Progenitor cell of endocrine pancreas (in vitro differentiated cells): Measurements from ENCODE around the gene MAGI1. TPM values are rescaled to one million over a fixed set of nuclear protein-coding genes. Genes with fewer than 3 reads are reported as not detected.

Source experiments
- DNase-seq: peaks from one replicate; pipeline ENCODE4 v3.0.0; 2021; ENCODE audit warnings: low spot score; ENCODE audit not compliant: unreplicated experiment
- H3K27ac Mint-ChIP-seq: 2 replicates; pipeline ENCODE4 v1.8.0; 2021; ENCODE audit warnings: mild to moderate bottlenecking, moderate library complexity, mixed read lengths
- H3K27me3 Mint-ChIP-seq: 2 replicates; pipeline ENCODE4 v1.8.0; 2021; ENCODE audit warnings: mixed read lengths
- H3K36me3 Mint-ChIP-seq: 2 replicates; pipeline ENCODE4 v1.8.0; 2022; ENCODE audit warnings: mixed read lengths; ENCODE audit not compliant: insufficient read depth
- H3K4me1 Mint-ChIP-seq: 2 replicates; pipeline ENCODE4 v1.8.0; 2021; ENCODE audit warnings: low read depth, mixed read lengths
- H3K4me3 Mint-ChIP-seq: 2 replicates; pipeline ENCODE4 v1.8.0; 2021; ENCODE audit warnings: low read depth, mild to moderate bottlenecking, moderate library complexity, mixed read lengths
- H3K9me3 Mint-ChIP-seq: 2 replicates; pipeline ENCODE4 v1.8.0; 2021; ENCODE audit warnings: low read depth, mixed read lengths
- CTCF ChIP-seq: fragments of 200-600 bp; sonication (generic); IDR thresholded peaks from one replicate; pipeline ENCODE4 v1.5.0; 2021; ENCODE audit warnings: antibody characterized with exemption, mild to moderate bottlenecking; ENCODE audit not compliant: unreplicated experiment
- total RNA-seq: library from RNA; stranded (reverse); gene quantifications from 2 replicates; pipeline ENCODE4 v1.2.1, GENCODE V29; 2021

The MAGI1 gene
- total RNA-seq, 1 donor from 2014 or later: 142 TPM

- TF ChIP-seq CTCF: no peak
- no peak for DNase-seq
- no peaks in the 10 kb centered on the region for H3K27me3 Mint-ChIP-seq
- peaks cover 34% of the 10 kb centered on the region for H3K4me1 Mint-ChIP-seq
- no peaks in the 10 kb centered on the region for H3K36me3 Mint-ChIP-seq
- peak overlapping the region; percentile 65 for H3K4me3 Mint-ChIP-seq
- H3K27ac Mint-ChIP-seq: peak overlapping the region; percentile 97
- no peaks in the 10 kb centered on the region for H3K9me3 Mint-ChIP-seq
These were observed 442.8 kb downstream of the MAGI1 start for GRCh38 chr3:65596029-65596300.

DNA sequence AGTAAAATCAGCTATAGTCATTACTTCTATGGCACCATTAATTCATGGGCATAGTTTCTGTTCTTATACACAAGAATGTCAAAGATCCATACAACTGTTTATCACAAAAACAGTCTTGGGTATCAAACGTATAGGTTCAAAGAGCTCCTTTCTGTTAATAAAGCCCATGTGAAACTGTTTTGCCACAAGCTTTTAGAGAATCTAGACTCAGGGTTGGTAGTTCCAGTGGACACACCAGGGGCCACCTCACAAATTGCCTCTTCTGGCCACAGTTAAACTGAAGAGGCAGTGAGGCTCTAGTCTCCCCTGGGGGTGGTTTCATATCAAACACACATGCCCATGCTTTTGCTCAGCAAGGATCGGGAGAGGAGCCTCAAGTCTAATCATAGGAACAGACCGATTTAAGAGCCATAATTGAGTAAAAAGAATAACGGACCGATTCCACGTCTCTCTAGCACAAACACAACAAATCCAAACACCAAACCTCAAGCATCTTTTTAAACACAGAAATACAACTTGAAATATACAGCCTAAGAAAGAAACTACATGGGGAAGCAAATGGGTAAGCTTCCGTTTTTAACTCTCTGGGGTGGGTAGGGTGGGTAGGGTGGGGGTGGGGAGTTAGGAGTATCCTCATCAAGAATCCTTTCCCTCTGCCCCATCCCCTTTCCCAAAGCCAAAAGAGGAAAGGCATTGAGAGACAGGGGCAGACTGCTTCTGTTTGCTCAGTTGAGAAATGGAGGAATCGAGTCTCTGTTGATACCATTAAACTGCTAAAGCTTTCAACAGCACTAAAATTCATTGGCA is 443.3 kb downstream of the MAGI1 start:
- TF ChIP-seq CTCF: no peak
- no peaks in the 10 kb centered on the region for H3K36me3 Mint-ChIP-seq
- H3K27ac Mint-ChIP-seq: no peak overlapping the region
- peaks cover 34% of the 10 kb centered on the region for H3K4me1 Mint-ChIP-seq
- no peaks in the 10 kb centered on the region for H3K9me3 Mint-ChIP-seq
- no peaks in the 10 kb centered on the region for H3K27me3 Mint-ChIP-seq
- H3K4me3 Mint-ChIP-seq: peak overlapping the region; percentile 49
- DNase-seq: no peak

DNA sequence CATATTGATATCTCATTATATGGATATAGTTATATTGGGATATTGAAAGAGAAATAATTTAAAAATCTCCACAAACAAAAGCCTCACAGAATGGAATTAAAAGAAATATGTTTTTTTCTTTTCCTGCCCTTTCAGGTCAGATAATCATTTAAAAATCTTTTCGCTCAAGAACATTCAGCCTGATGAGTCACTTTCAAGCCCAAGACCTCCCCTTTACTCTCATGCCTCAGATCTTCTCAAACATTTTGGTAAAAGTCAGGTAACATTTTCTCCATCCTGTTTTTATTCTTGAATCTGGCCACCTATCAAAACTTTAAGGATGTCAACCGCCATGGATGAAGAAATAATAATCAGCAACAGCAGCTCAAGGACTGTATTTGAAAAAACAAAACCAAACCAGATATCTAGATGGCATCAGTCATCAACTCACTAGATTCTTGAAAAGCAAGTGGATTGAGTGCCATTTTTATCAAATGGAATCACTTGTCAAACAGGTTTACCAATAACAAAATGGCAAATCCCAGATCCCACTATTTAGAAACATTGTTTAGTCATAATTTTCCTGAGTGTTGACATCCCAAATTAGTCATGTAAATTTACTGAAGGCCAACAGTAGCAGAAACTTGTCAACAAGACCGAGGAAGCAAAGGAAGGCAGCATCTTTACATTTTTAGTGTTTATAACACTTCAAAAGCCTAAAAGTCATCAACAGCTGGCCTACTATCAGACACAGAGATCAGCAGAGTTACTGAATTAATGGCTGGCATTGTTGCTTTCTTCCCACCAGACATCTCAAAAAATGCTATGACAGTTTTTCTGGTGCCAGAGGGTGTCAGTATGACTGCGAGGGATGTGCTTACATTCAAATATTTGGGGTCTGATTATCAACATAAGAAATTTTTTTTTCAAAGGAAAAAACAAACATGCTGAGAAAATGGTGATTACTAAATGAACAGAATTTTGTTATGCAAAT is 444.7 kb downstream of the MAGI1 start:
- Mint-ChIP-seq H3K4me1 (peaks cover 34% of the 10 kb centered on the region), H3K27me3 (no peaks in the 10 kb centered on the region), H3K27ac (no peak overlapping the region), H3K9me3 (no peaks in the 10 kb centered on the region), H3K36me3 (peaks cover 2% of the 10 kb centered on the region), H3K4me3 (no peak overlapping the region)
- no peak for DNase-seq
- no peak for TF ChIP-seq CTCF

DNA sequence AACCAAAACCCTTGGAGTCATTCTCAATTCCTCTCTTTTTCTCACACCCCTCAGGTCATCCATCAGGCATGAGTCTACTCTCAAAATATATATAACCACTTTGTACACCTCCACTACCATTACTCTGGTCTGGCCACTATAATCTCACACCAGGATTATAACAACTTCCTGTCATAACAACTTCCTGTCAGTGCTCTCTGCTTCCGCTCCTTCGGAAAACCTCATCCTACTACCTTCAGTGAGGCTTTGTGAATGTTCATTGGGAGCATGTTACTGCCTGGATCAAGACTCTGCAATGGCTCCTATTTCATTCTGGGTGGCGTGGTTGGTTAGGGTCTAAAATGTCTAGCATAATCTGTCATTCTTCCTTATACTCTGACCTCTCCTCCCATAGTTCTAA is 447.4 kb downstream of the MAGI1 start:
- Mint-ChIP-seq H3K4me1 (peaks cover 20% of the 10 kb centered on the region), H3K27ac (peak overlapping the region; percentile 4), H3K4me3 (no peak overlapping the region), H3K9me3 (no peaks in the 10 kb centered on the region), H3K27me3 (no peaks in the 10 kb centered on the region), H3K36me3 (peaks cover 2% of the 10 kb centered on the region)
- no peak for DNase-seq
- no peak for TF ChIP-seq CTCF

DNA sequence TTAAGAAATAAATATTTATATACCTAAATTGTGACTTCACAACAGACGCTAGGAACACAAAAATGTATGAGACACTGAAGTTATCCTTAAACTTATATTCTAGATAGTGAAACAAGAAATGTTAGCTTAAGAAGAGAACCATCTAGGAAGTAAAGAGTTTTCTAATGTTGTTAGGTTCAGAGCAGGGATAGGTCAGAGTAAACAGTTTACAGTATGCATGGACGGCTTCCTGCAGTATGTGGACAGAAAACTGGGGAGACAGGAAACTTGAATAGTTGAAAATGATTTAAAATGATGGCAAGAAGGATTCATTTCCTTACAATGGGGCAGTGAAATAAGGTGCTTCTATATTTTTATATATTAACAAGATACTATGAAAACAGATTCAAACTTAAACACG is 449.8 kb downstream of the MAGI1 start:
- no peak for TF ChIP-seq CTCF
- Mint-ChIP-seq H3K4me3 (no peak overlapping the region), H3K36me3 (peaks cover 2% of the 10 kb centered on the region), H3K27ac (no peak overlapping the region), H3K27me3 (no peaks in the 10 kb centered on the region), H3K9me3 (no peaks in the 10 kb centered on the region), H3K4me1 (peaks cover 13% of the 10 kb centered on the region)
- DNase-seq: no peak
